GM12801 (cell line): ENCODE results near the gene SUPT5H.

Source experiments
- TF ChIP-seq, protein P1 (sequence below): IDR thresholded peaks from one replicate; pipeline ENCODE4 v1.5.1; 2011; ENCODE audit warnings: control low read depth; ENCODE audit not compliant: insufficient read length; ENCODE audit errors: extremely low read depth

SUPT5H gene

DNA sequence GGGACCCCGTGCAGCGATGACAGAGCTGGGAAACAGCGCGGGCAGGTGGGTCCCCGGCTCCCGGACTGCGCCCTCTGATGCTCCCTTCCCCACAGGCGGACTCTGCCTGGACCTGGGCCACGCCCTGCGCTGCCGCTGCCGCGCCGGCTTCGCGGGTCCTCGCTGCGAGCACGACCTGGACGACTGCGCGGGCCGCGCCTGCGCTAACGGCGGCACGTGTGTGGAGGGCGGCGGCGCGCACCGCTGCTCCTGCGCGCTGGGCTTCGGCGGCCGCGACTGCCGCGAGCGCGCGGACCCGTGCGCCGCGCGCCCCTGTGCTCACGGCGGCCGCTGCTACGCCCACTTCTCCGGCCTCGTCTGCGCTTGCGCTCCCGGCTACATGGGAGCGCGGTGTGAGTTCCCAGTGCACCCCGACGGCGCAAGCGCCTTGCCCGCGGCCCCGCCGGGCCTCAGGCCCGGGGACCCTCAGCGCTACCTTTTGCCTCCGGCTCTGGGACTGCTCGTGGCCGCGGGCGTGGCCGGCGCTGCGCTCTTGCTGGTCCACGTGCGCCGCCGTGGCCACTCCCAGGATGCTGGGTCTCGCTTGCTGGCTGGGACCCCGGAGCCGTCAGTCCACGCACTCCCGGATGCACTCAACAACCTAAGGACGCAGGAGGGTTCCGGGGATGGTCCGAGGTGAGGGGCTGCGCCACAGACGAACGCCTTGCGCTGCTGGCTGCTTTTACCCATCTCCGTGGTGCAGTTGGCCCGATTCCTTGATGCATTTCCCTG is 61.7 kb downstream of the SUPT5H start:
- TF ChIP-seq, protein P1, sequence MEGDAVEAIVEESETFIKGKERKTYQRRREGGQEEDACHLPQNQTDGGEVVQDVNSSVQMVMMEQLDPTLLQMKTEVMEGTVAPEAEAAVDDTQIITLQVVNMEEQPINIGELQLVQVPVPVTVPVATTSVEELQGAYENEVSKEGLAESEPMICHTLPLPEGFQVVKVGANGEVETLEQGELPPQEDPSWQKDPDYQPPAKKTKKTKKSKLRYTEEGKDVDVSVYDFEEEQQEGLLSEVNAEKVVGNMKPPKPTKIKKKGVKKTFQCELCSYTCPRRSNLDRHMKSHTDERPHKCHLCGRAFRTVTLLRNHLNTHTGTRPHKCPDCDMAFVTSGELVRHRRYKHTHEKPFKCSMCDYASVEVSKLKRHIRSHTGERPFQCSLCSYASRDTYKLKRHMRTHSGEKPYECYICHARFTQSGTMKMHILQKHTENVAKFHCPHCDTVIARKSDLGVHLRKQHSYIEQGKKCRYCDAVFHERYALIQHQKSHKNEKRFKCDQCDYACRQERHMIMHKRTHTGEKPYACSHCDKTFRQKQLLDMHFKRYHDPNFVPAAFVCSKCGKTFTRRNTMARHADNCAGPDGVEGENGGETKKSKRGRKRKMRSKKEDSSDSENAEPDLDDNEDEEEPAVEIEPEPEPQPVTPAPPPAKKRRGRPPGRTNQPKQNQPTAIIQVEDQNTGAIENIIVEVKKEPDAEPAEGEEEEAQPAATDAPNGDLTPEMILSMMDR, result no peak

DNA sequence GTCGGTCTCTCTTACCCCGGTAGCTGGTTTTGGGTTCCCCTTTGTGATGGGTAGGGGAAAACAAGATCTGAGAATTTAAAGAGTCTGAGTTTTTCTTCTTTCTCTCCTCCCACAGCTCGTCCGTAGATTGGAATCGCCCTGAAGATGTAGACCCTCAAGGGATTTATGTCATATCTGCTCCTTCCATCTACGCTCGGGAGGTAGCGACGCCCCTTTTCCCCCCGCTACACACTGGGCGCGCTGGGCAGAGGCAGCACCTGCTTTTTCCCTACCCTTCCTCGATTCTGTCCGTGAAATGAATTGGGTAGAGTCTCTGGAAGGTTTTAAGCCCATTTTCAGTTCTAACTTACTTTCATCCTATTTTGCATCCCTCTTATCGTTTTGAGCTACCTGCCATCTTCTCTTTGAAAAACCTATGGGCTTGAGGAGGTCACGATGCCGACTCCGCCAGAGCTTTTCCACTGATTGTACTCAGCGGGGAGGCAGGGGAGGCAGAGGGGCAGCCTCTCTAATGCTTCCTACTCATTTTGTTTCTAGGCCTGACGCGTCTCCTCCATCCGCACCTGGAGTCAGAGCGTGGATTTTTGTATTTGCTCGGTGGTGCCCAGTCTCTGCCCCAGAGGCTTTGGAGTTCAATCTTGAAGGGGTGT is 62.5 kb downstream of the SUPT5H start:
- TF ChIP-seq, protein P1, result no peak

DNA sequence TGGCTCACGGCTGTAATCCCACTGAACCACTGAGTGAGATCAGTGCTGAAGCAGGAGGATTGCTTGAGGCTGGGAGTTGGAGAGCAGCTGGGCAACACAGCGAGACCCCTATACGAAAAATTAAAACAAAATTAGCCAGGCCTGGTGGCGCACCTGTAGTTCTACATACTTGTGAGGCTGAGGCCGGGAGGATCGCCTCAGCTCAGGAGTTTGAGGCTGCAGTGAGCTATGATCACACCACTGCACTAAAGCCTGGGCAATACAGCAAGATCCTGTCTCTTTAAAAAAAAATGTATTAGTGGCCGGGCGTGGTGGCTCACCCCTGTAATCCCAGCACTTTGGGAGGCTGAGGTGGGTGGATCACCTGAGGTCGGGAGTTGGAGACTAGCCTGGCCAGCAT is 63.2 kb downstream of the SUPT5H start:
- TF ChIP-seq, protein P1, result no peak

DNA sequence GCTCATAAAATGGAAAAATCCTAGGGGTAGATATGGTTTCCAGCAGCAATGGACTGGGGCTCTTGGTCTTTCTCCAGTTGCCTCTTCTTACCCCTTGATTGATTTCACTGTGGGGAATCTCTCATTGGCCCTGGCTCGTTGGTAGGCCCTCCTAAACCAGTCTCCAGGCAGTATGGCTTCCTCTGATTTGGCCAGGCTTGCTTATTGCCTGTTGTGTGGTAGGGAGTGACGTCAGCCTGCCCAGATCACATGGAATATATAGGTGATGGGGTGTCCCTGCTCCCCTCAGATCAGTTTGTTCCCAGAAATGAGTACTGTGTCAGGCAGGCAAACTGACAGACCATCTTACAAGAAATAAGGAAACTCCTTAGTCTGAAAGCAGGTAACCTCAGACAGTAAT is 63.9 kb downstream of the SUPT5H start:
- TF ChIP-seq, protein P1, result no peak

DNA sequence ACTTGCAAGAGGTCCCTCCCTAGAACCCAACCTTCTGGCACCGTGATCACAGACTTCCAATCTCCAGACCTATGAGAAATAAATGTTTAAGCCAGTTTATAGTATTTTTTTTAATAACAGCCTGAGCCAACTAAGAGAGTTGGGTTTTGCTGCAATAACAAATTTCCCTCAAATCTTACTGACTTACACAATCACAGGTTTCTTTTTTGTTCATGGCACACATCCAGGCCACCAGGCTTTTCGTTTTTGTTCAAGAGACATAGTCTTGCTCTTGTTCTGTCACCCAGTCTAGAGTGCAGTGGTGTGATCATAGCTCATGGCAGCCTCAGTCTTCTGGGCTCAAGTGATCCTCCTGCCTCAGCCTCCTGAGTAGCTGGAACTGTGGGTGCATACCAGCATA is 67.6 kb downstream of the SUPT5H start:
- TF ChIP-seq, protein P1, result no peak

DNA sequence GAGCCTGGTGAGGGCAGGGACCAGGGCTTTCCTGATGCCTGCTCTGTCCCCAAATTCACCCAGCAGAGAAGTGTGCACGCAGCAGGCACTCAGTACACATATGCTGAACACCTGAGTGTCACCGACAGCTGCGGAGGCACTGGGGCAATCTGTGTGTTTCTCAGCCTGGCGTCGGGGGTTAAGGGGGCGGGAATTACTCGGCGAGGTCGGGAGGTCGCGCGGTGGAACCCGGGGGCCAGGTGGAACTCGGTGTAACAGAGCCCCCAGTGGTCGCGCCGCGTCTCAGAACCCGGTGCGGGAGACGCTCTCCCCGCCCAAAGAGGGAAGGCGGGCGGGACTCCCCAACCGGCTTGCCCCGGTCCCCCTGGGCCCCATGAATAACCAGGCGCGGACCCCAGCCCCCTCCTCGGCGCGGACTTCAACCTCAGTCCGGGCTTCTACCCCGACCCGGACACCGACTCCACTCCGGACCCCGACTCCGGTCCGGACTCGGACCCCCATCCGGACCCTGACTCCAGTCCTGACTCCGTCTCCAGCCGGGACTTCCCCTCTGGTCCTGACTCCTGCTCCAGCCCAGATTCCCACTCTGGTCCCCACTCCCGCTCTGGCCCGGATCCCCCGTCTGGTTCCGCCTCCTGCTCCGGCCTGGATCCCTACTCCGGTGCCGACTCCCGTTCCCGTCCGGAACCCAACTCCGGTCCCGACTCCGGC is 69.6 kb downstream of the SUPT5H start, which contains the start of gene SELENOV:
Gene SELENOV (plus strand): TSS at position 300 of the 711 bp plus-strand sequence. CDS start 74 bp downstream, at position 374.
- TF ChIP-seq, protein P1, result no peak

DNA sequence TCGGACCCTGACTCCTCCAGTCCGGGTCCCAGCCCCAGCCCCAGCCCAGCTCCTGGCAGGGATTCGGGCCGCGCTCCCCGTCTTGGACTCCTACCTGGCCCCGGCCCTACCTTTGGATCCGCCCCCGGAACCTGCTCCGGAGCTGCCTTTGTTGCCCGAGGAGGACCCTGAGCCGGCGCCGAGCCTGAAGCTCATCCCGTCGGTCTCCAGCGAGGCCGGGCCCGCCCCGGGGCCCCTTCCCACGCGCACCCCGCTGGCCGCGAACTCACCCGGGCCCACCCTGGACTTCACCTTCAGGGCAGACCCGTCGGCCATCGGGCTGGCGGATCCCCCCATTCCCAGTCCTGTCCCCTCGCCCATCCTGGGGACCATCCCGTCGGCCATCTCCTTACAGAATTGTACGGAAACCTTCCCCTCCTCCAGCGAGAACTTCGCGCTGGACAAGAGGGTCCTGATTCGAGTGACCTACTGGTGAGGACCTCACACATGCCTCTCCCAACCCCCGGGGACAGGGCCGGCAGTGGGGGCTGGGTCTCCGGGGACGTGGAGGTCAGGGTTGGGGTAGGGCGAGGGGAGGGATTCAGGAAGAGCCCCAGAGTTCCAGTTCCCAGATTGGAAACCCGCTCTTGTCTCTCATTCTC is 70.3 kb downstream of the SUPT5H start:
- TF ChIP-seq, protein P1, result no peak
